Measurements from ENCODE around the gene CAMK1G.

CAMK1G gene

GRCh38 chr1:209657918-209658317 lies 74.4 kb downstream of the CAMK1G start:
- no peak for DNase-seq (ENCODE audit: low read depth in 2 of 3, low spot score in 1 of 3)

- no peak for DNase-seq (ENCODE audit: low read depth in 2 of 3, low spot score in 1 of 3)
These were observed 76.4 kb downstream of the CAMK1G start for GRCh38 chr1:209659909-209660308.

GRCh38 chr1:209661071-209661470 lies 77.6 kb downstream of the CAMK1G start:
- no peak for DNase-seq (ENCODE audit: low read depth in 2 of 3, low spot score in 1 of 3)

- no peak for DNase-seq (ENCODE audit: low read depth in 2 of 3, low spot score in 1 of 3)
These were observed 79.4 kb downstream of the CAMK1G start for GRCh38 chr1:209662879-209663327.
